ENCODE results near the gene NQO1. TPM values are rescaled to one million over a fixed set of nuclear protein-coding genes. Genes with fewer than 3 reads are reported as not detected.

NQO1 gene
- total and polyA plus RNA-seq, 2 of the 8 experiments (the other 6 are each of a cell fraction or from before 2014, with no cell fraction given): 32.7 to 45.7 TPM

GRCh38 chr16:69693916-69694315 is 32.4 kb downstream of the NQO1 start:
- Histone ChIP-seq H3K23me2 (ENCODE audit: low read depth, low read length) (no peaks in the 10 kb centered on the region), H2AFZ (ENCODE audit: low read length) (no peak overlapping the region), H4K8ac (ENCODE audit: extremely low read depth, insufficient read depth, low read length) (no peak overlapping the region), H4K20me1 (replicated peaks in 1 of 2; ENCODE audit: control insufficient read depth in 1 of 2, insufficient read depth in 2 of 2, low read length in 2 of 2) (no peaks in the 10 kb centered on the region), H3K27me3 (replicated peaks in 1 of 4; ENCODE audit: control insufficient read depth in 3 of 4, extremely low read depth in 1 of 4, insufficient read depth in 3 of 4, low read length in 3 of 4) (no peaks in the 10 kb centered on the region), H3K4me3 (ENCODE audit: extremely low read depth in 1 of 4, insufficient read depth in 2 of 4, low read depth in 3 of 4, low read length in 4 of 4) (no peak overlapping the region), H3K9me3 (ENCODE audit: insufficient read depth in 2 of 2, low read depth in 1 of 2, low read length in 1 of 2) (no peaks in the 10 kb centered on the region), H3K23ac (ENCODE audit: insufficient read length) (no peak overlapping the region), H3K18ac (ENCODE audit: extremely low read depth, low read length) (no peak overlapping the region), H2BK120ac (replicated peaks; ENCODE audit: low read depth, low read length) (no peak overlapping the region), H2BK15ac (ENCODE audit: low read length) (no peak overlapping the region), H3K4ac (replicated peaks; ENCODE audit: insufficient read length, low read depth, low read length) (no peak overlapping the region), H2BK5ac (ENCODE audit: low read depth, low read length) (no peak overlapping the region), H4K5ac (ENCODE audit: insufficient read length, low read depth, low read length) (no peak overlapping the region), H3K4me2 (ENCODE audit: insufficient read depth in 1 of 2, low read depth in 2 of 2, low read length in 2 of 2) (no peak overlapping the region), H2AK5ac (ENCODE audit: low read depth, low read length) (no peak overlapping the region), H3K79me2 (ENCODE audit: control insufficient read depth in 1 of 2, insufficient read depth in 2 of 2, low read length in 2 of 2) (no peaks in the 10 kb centered on the region), H3K36me3 (ENCODE audit: control insufficient read depth in 2 of 4, insufficient read depth in 4 of 4, low read length in 3 of 4) (peaks cover 19 to 50% (median 27%) of the 10 kb centered on the region in 4 experiments), H2BK20ac (ENCODE audit: low read length) (no peak overlapping the region), H2BK12ac (ENCODE audit: low read depth, low read length) (no peak overlapping the region), H3K79me1 (ENCODE audit: low read depth, low read length) (no peaks in the 10 kb centered on the region; the same call in 1 of the 2 replicates), H3K27ac (ENCODE audit: low read depth, low read length) (no peak overlapping the region), H3K56ac (replicated peaks; ENCODE audit: insufficient read length, low read depth, low read length) (no peak overlapping the region), H3K4me1 (replicated peaks in 1 of 4; ENCODE audit: control insufficient read depth in 3 of 4, insufficient read depth in 4 of 4, low read length in 3 of 4) (peaks cover 0 to 2% (median 0%) of the 10 kb centered on the region in 4 experiments; a peak in 1 of 7 replicates), H3K14ac (ENCODE audit: insufficient read length) (no peak overlapping the region), H4K91ac (replicated peaks; ENCODE audit: insufficient read length, low read length) (no peak overlapping the region), H3K9ac (replicated peaks in 1 of 4; ENCODE audit: extremely low read depth in 1 of 4, low read depth in 3 of 4, low read length in 3 of 4) (no peak overlapping the region)
- FAIRE-seq (no peak), DNase-seq (ENCODE audit: low read depth in 1 of 2, low spot score in 2 of 2) (no peak)
- CTCF ChIA-PET (ENCODE audit: partially characterized antibody): interaction anchor here (1.0 kb wide), 1 partner anchor 60 kb away, joined by 4 read pairs; the partner anchor contains the start of gene NOB1
- TF ChIP-seq CBX8 (IDR thresholded peaks at IDR 0.05; ENCODE audit: borderline replicate concordance, low read depth, low read length) (no peak), MAFK (IDR thresholded peaks at IDR 0.05; ENCODE audit: low read depth, low read length) (no peak)
- 97% methylated on average over 2 of the region's 2 CpGs; no CpG with 5 or more reads in 1 of the 2 experiments for WGBS, 2 experiments (ENCODE audit: extremely low coverage in 1 of 2, insufficient coverage in 1 of 2, insufficient read length in 1 of 2, insufficient replicate concordance in 2 of 2, low coverage in 1 of 2, low lambda C conversion rate in 2 of 2, missing lambda C conversion rate in 1 of 2)
- POLR2A ChIA-PET (ENCODE audit: partially characterized antibody): no interaction called here

Measured in H1 (cell line).